HCT116 (cell line): Measurements from ENCODE around the gene EGFL7. TPM values are rescaled to one million over a fixed set of nuclear protein-coding genes. Genes with fewer than 3 reads are reported as not detected.

Experiments
- ATAC-seq: fragments of 200-7000 bp; cut with Tn5 transposase; 2 replicates; pipeline ENCODE4 v1.9.1; 2020; ENCODE audit warnings: mild to moderate bottlenecking, moderate library complexity
- BruUV-seq: library from RNA; stranded (reverse); fragments of 400-500 nt; replicated peaks from 2 replicates; lab custom pipeline; 2021; lab: Mats Ljungman, UMichigan
- CTCF ChIA-PET: fragments of 300-600 bp; sonication (Branson Sonifier 250); formaldehyde crosslinking; loops from one replicate; lab custom pipeline; 2021; ENCODE audit warnings: antibody characterized with exemption; lab: Charles Lee
- POLR2A ChIA-PET: fragments of 300-600, 350-600 bp; sonication (Branson Sonifier 250); formaldehyde crosslinking; loops from one replicate; lab custom pipeline; 2021; ENCODE audit warnings: antibody characterized with exemption; lab: Charles Lee
- RAD21 ChIA-PET, 2 experiments: fragments of 300-600 bp; sonication (Branson Sonifier 250); formaldehyde crosslinking; loops; one replicate each; lab custom pipeline; 2023; ENCODE audit warnings: low total read pairs in 2 of 2; ENCODE audit not compliant: uncharacterized antibody in 2 of 2, unreplicated experiment in 2 of 2, low non-redundant PET in 1 of 2; lab: Charles Lee
- DNase-seq: peaks from one replicate; pipeline ENCODE4 v3.0.0-alpha.2; 2010; ENCODE audit warnings: low read depth, low spot score
- H2AFZ ChIP-seq: fragments of 200-600 bp; shearing (Covaris generic), sonication (generic); 2 replicates; pipeline ENCODE4 v1.6.1; 2017; ENCODE audit warnings: low read depth, mixed run types, mixed read lengths, antibody characterized with exemption, low read length; ENCODE audit not compliant: poor library complexity, severe bottlenecking
- H3K27ac ChIP-seq: 2 replicates; pipeline ENCODE4 v1.5.1; 2012; ENCODE audit warnings: low read depth, low read length
- H3K27me3 ChIP-seq: fragments of 200-600 bp; sonication (generic); 2 replicates; pipeline ENCODE4 v1.6.1; 2016; ENCODE audit warnings: mixed run types, low read length, mixed read lengths; ENCODE audit not compliant: insufficient read depth
- H3K36me3 ChIP-seq, 2 experiments: fragments of 200-500 bp in 1 of 2; fragments of 200-600 bp in 1 of 2; sonication (Bioruptor generic) in 1 of 2; sonication (generic) in 1 of 2; 2 replicates each; pipeline versions ENCODE4 v1.5.1 to v1.6.1; 2014 to 2016; ENCODE audit warnings: low read length in 2 of 2, inconsistent platforms in 1 of 2, mixed read lengths in 1 of 2, mixed run types in 1 of 2; ENCODE audit not compliant: insufficient read depth in 2 of 2, control insufficient read depth in 1 of 2
- H3K4me1 ChIP-seq, 2 experiments: fragments of 200-600 bp in 1 of 2; sonication (generic) in 1 of 2; 2 replicates each; pipeline versions ENCODE4 v1.5.1 to v1.6.1; 2012 to 2017; ENCODE audit warnings: low read length in 2 of 2, inconsistent platforms in 1 of 2, mild to moderate bottlenecking in 1 of 2, mixed read lengths in 1 of 2, mixed run types in 1 of 2, moderate library complexity in 1 of 2; ENCODE audit not compliant: insufficient read depth in 2 of 2, control insufficient read depth in 1 of 2
- H3K4me2 ChIP-seq: fragments of 200-600 bp; sonication (generic); 2 replicates; pipeline ENCODE4 v1.6.1; 2017; ENCODE audit warnings: mixed run types, low read length, mixed read lengths
- H3K4me3 ChIP-seq, 2 experiments: fragments of 200-600 bp in 1 of 2; sonication (generic) in 1 of 2; replicated peaks in 1 of 2; 2 replicates each; pipeline ENCODE4 v1.5.1; 2011 to 2016; ENCODE audit warnings: low read length in 2 of 2, control low read depth in 1 of 2, low read depth in 1 of 2, mild to moderate bottlenecking in 1 of 2, mixed read lengths in 1 of 2, mixed run types in 1 of 2
- H3K79me2 ChIP-seq: fragments of 200-600 bp; sonication (generic); 2 replicates; pipeline ENCODE4 v1.6.1; 2017; ENCODE audit warnings: mild to moderate bottlenecking, mixed run types, low read length, moderate library complexity, mixed read lengths; ENCODE audit not compliant: insufficient read depth
- H3K9ac ChIP-seq: fragments of 200-600 bp; sonication (generic); 2 replicates; pipeline ENCODE4 v1.6.1; 2016; ENCODE audit warnings: low read length, mixed read lengths
- H3K9me2 ChIP-seq: fragments of 200-600 bp; sonication (generic), shearing (Covaris generic); 2 replicates; pipeline ENCODE4 v1.6.1; 2017; ENCODE audit warnings: mixed run types, mild to moderate bottlenecking, moderate library complexity; ENCODE audit not compliant: insufficient read depth
- H3K9me3 ChIP-seq, 2 experiments: fragments of 200-500 bp in 1 of 2; fragments of 200-600 bp in 1 of 2; sonication (Bioruptor generic) in 1 of 2; sonication (generic) in 1 of 2; 2 replicates each; pipeline ENCODE4 v1.6.1; 2014 to 2017; ENCODE audit warnings: low read length in 2 of 2, mixed read lengths in 2 of 2, inconsistent platforms in 1 of 2, low read depth in 1 of 2, mild to moderate bottlenecking in 1 of 2, mixed run types in 1 of 2, moderate library complexity in 1 of 2; ENCODE audit not compliant: control insufficient read depth in 1 of 2, insufficient read depth in 1 of 2
- H4K20me1 ChIP-seq: fragments of 200-600 bp; sonication (generic), shearing (Covaris generic); 2 replicates; pipeline ENCODE4 v1.6.1; 2017; ENCODE audit warnings: mixed run types, mild to moderate bottlenecking, moderate library complexity; ENCODE audit not compliant: insufficient read depth
- EZH2 ChIP-seq: fragments of 200-600 bp; sonication (generic); IDR thresholded peaks from 2 replicates; pipeline ENCODE4 v1.6.1; 2017; ENCODE audit warnings: antibody characterized with exemption, mixed run types
- SP1 ChIP-seq: IDR thresholded peaks from 2 replicates; pipeline ENCODE4 v1.6.1; 2012; ENCODE audit warnings: low read depth
- TCF7L2 ChIP-seq: IDR thresholded peaks from 2 replicates; pipeline ENCODE4 v1.7.0; 2011; ENCODE audit warnings: borderline replicate concordance, inconsistent platforms; ENCODE audit not compliant: insufficient read depth, insufficient read length; ENCODE audit errors: extremely low read depth
- ZFX ChIP-seq: fragments of 450-650 bp; IDR thresholded peaks from 2 replicates; pipeline ENCODE4 v1.6.1; 2017
- intact Hi-C: fragments of 100-400 bp; cut with micrococcal nuclease; formaldehyde crosslinking; loops from 2 replicates; pipeline ENCODE4 v1.10.0; 2022
- total RNA-seq: library from RNA; stranded (reverse); gene quantifications from one replicate; pipeline ENCODE4 v1.2.1, GENCODE V29; 2021; ENCODE audit not compliant: unreplicated experiment
- TF ChIP-seq, protein P1 (sequence below): IDR thresholded peaks from 2 replicates; pipeline ENCODE4 v1.6.1; 2011; ENCODE audit warnings: mild to moderate bottlenecking, low read length, moderate library complexity; ENCODE audit not compliant: insufficient replicate concordance; ENCODE audit errors: extremely low read depth
- TF ChIP-seq, protein P2 (sequence below), 3 experiments: fragments of 200-600 bp in 1 of 3; sonication (generic) in 1 of 3; IDR thresholded peaks in 2 of 3; conservative IDR thresholded peaks in 1 of 3; 2 replicates each; pipeline ENCODE4 v1.5.1; 2012 to 2017; ENCODE audit warnings: low read depth in 2 of 3, low read length in 2 of 3, antibody characterized with exemption in 1 of 3, borderline replicate concordance in 1 of 3, control low read depth in 1 of 3, mild to moderate bottlenecking in 1 of 3, mixed read lengths in 1 of 3, mixed run types in 1 of 3, moderate library complexity in 1 of 3; ENCODE audit not compliant: insufficient read depth in 1 of 3

The EGFL7 gene
- total RNA-seq, 1 experiment from 2014 or later = 82.0 TPM

DNA sequence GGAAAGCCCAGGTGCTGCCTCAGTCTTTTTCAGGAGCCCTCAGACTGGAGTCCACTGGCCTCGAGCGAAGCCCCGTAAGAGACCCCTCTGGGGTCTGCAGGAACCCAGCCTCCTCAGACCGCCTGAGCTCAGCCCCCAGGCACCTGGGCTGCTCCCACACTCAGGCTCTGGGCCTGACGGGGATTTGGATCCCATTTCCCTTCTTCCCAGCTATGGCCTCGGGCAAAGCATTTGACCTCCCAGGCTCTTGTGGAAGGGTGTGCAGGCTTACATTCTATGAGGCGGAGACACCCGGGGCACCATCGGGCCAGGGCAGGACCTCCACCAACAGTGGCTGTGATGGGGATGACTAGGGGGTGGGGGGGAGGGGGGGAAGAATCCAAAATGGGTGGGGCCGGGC is 20.0 kb downstream of the EGFL7 start (continued):
- TF ChIP-seq, protein P1, sequence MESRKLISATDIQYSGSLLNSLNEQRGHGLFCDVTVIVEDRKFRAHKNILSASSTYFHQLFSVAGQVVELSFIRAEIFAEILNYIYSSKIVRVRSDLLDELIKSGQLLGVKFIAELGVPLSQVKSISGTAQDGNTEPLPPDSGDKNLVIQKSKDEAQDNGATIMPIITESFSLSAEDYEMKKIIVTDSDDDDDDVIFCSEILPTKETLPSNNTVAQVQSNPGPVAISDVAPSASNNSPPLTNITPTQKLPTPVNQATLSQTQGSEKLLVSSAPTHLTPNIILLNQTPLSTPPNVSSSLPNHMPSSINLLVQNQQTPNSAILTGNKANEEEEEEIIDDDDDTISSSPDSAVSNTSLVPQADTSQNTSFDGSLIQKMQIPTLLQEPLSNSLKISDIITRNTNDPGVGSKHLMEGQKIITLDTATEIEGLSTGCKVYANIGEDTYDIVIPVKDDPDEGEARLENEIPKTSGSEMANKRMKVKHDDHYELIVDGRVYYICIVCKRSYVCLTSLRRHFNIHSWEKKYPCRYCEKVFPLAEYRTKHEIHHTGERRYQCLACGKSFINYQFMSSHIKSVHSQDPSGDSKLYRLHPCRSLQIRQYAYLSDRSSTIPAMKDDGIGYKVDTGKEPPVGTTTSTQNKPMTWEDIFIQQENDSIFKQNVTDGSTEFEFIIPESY = no peak
- TF ChIP-seq, protein P2, sequence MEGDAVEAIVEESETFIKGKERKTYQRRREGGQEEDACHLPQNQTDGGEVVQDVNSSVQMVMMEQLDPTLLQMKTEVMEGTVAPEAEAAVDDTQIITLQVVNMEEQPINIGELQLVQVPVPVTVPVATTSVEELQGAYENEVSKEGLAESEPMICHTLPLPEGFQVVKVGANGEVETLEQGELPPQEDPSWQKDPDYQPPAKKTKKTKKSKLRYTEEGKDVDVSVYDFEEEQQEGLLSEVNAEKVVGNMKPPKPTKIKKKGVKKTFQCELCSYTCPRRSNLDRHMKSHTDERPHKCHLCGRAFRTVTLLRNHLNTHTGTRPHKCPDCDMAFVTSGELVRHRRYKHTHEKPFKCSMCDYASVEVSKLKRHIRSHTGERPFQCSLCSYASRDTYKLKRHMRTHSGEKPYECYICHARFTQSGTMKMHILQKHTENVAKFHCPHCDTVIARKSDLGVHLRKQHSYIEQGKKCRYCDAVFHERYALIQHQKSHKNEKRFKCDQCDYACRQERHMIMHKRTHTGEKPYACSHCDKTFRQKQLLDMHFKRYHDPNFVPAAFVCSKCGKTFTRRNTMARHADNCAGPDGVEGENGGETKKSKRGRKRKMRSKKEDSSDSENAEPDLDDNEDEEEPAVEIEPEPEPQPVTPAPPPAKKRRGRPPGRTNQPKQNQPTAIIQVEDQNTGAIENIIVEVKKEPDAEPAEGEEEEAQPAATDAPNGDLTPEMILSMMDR (IDR thresholded peaks at IDR 0.05 in 2 of 3, conservative IDR thresholded peaks at IDR 0.05 in 1 of 3; ENCODE audit: borderline replicate concordance in 1 of 3, insufficient read depth in 1 of 3, low read depth in 2 of 3, low read length in 2 of 3) = no peak
- TF ChIP-seq SP1 = no peak
- no peak for TF ChIP-seq EZH2
- TF ChIP-seq, all 23 proteins: peak for 0

DNA sequence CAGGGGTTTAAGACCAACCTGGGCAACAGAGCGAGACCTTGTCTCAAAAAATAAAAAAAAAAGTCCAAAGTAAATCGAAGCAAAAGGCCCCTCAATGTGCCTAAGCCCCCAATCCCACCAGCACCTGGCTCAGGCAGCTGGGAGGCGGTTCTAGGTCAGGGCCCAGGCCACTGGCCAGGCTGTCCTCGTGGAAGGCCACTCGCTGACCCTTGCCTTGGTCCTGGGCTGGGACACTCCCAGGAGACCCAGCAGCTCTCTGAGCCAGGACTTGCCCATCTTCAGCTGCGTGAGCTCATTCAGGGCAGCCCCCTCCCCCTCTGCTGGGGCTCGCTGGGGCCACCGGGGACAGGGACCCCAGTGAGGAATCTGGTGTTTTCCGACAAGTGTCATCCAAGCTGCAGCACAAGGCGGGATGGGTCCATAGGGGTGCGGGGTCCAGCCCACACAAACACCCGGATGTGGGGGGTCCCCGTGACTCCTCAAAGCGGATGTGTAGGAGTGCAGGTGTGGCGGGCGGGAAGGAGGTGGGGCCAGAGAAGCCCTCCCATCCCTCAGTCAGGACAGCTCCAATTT is 20.5 kb downstream of the EGFL7 start:
- ChIA-PET RAD21 (no interaction called here), CTCF (interaction anchor here (1.5 to 3.6 kb wide), 2 partner anchors 11 kb away, joined by 5 to 18 read pairs; no protein-coding TSS in a partner anchor), POLR2A (no interaction called here)
- no peak for ATAC-seq
- H3K4me3 ChIP-seq = no peak overlapping the region
- H2AFZ ChIP-seq = no peak overlapping the region
- no peaks in the 10 kb centered on the region for H4K20me1 ChIP-seq
- H3K36me3 ChIP-seq = no peaks in the 10 kb centered on the region
- H3K9ac ChIP-seq = no peak overlapping the region
- DNase-seq = no peak
- H3K4me2 ChIP-seq = no peak overlapping the region
- intact Hi-C loops = no loop called here
- BruUV-seq = no TSS peak
- H3K9me3 ChIP-seq = no peaks in the 10 kb centered on the region
- H3K27me3 ChIP-seq = no peaks in the 10 kb centered on the region
- no peak overlapping the region for H3K27ac ChIP-seq
- no peaks in the 10 kb centered on the region for H3K9me2 ChIP-seq
- peaks cover 15 to 24% of the 10 kb centered on the region in 2 experiments for H3K4me1 ChIP-seq
- TF ChIP-seq SP1 (no peak), TCF7L2 (no peak), ZFX (no peak)
- H3K79me2 ChIP-seq = peaks cover 56% of the 10 kb centered on the region
